Common myeloid progenitor, CD34-positive (primary cell): ENCODE data around the gene FIP1L1.

Experiments
- CTCF ChIA-PET: fragments of 350-600 bp; sonication (Branson Sonifier 250); formaldehyde crosslinking; loops from one replicate; lab custom pipeline; 2021; ENCODE audit warnings: antibody characterized with exemption; lab: Charles Lee
- POLR2A ChIA-PET: fragments of 350-600 bp; sonication (Branson Sonifier 250); formaldehyde crosslinking; loops from one replicate; lab custom pipeline; 2021; ENCODE audit warnings: antibody characterized with exemption; lab: Charles Lee
- DNase-seq, 3 donors: peaks; one replicate each; pipeline versions ENCODE4 v3.0.0 to v3.0.0-alpha.2; 2013
- H3K27ac ChIP-seq, 2 experiments: 1 replicate in 1 of 2; 2 replicates in 1 of 2; pipeline ENCODE4 v1.7.0; 2013; ENCODE audit warnings: inconsistent platforms in 2 of 2, low read length in 2 of 2, mild to moderate bottlenecking in 2 of 2, low read depth in 1 of 2, moderate library complexity in 1 of 2; ENCODE audit not compliant: severe bottlenecking in 2 of 2, insufficient read depth in 1 of 2, poor library complexity in 1 of 2
- H3K27me3 ChIP-seq, 5 experiments: replicated peaks in 2 of 5; 1 replicate in 3 of 5; 2 replicates in 2 of 5; pipeline versions ENCODE4 v1.6.1 to v1.7.0; 2013; ENCODE audit warnings: low read length in 4 of 5, mild to moderate bottlenecking in 2 of 5, moderate library complexity in 2 of 5, inconsistent platforms in 1 of 5; ENCODE audit not compliant: insufficient read depth in 5 of 5, control insufficient read depth in 4 of 5
- H3K36me3 ChIP-seq, 4 experiments: 1 replicate in 2 of 4; 2 replicates in 2 of 4; pipeline versions ENCODE4 v1.6.1 to v1.7.0; 2013; ENCODE audit warnings: low read length in 3 of 4, control low read depth in 1 of 4, mild to moderate bottlenecking in 1 of 4; ENCODE audit not compliant: control insufficient read depth in 4 of 4, insufficient read depth in 4 of 4
- H3K4me1 ChIP-seq, 4 experiments: 1 replicate in 3 of 4; 2 replicates in 1 of 4; pipeline versions ENCODE4 v1.6.1 to v1.7.1; 2013; ENCODE audit warnings: low read length in 3 of 4, mild to moderate bottlenecking in 3 of 4, control low read depth in 1 of 4, inconsistent platforms in 1 of 4, moderate library complexity in 1 of 4; ENCODE audit not compliant: control insufficient read depth in 4 of 4, insufficient read depth in 4 of 4; ENCODE audit errors: control extremely low read depth in 1 of 4
- H3K4me3 ChIP-seq, 7 experiments: 1 replicate in 4 of 7; 2 replicates in 3 of 7; pipeline versions ENCODE4 v1.5.1 to v1.7.0; 2013; ENCODE audit warnings: mild to moderate bottlenecking in 7 of 7, low read length in 6 of 7, moderate library complexity in 6 of 7, inconsistent platforms in 2 of 7, low read depth in 2 of 7, control low read depth in 1 of 7; ENCODE audit not compliant: insufficient read depth in 4 of 7, control insufficient read depth in 1 of 7; ENCODE audit errors: extremely low read depth in 1 of 7
- H3K9me3 ChIP-seq, 5 experiments: 1 replicate in 4 of 5; 2 replicates in 1 of 5; pipeline versions ENCODE4 v1.6.1 to v1.7.1; 2013; ENCODE audit warnings: low read length in 4 of 5, mild to moderate bottlenecking in 2 of 5, inconsistent platforms in 1 of 5, low read depth in 1 of 5, moderate library complexity in 1 of 5; ENCODE audit not compliant: control insufficient read depth in 4 of 5, insufficient read depth in 2 of 5; ENCODE audit errors: control extremely low read depth in 1 of 5
- WGBS: methylation state at CpG from one replicate; pipeline ENCODE4 v1.1.5; 2013; ENCODE audit not compliant: insufficient coverage; 5-methylcytosine and 5-hydroxymethylcytosine counted together

Gene FIP1L1

GRCh38 chr4:53365486-53366300, 11.7 kb upstream of the FIP1L1 start, which contains the start of gene SCFD2:
SCFD2 (minus strand) TSS chr4:53366061.
- DNase-seq: peak; percentile 99
- peak within 1 kb of the TSS; percentile 67 to 89 for H3K27ac ChIP-seq
- ChIA-PET POLR2A (interaction anchor here (0.5 to 1.5 kb wide), 3 partner anchors 12 to 353 kb away, joined by 3 to 5 read pairs (median 3); partner anchors contain the start of gene FIP1L1), CTCF (interaction anchor here (1.4 to 1.7 kb wide), 3 partner anchors 10 to 14 kb away, joined by 3 to 7 read pairs (median 5); partner anchors contain the start of gene FIP1L1)
- WGBS: under 1% methylated on average over 44 of the region's 51 CpGs
- peaks cover 18 to 34% (median 26%) of the 10 kb centered on the region in 4 experiments for H3K4me1 ChIP-seq
- H3K9me3 ChIP-seq: no peaks in the 10 kb centered on the region
- H3K4me3 ChIP-seq: peak within 1 kb of the TSS; percentile 66 to 100 (median 97)
- H3K27me3 ChIP-seq: no peaks in the 10 kb centered on the region
- no peaks in the 10 kb centered on the region for H3K36me3 ChIP-seq

GRCh38 chr4:53366301-53366716, 11.1 kb upstream of the FIP1L1 start:
- peak overlapping the region; percentile 66 to 100 (median 97) for H3K4me3 ChIP-seq
- WGBS: 12% methylated on average over 5 of the region's 8 CpGs
- H3K36me3 ChIP-seq: no peaks in the 10 kb centered on the region
- POLR2A ChIA-PET: interaction anchor here (0.5 to 1.5 kb wide), 3 partner anchors 12 to 353 kb away, joined by 3 to 5 read pairs (median 3); partner anchors contain the start of gene FIP1L1
- H3K27me3 ChIP-seq: no peaks in the 10 kb centered on the region
- no peak for DNase-seq
- no peaks in the 10 kb centered on the region for H3K9me3 ChIP-seq
- H3K27ac ChIP-seq: peak overlapping the region; percentile 67 to 89
- CTCF ChIA-PET: interaction anchor here (1.6 to 1.7 kb wide), 2 partner anchors 11 to 14 kb away, joined by 5 to 7 read pairs; partner anchors contain the start of gene FIP1L1
- H3K4me1 ChIP-seq: peaks cover 18 to 34% (median 26%) of the 10 kb centered on the region in 4 experiments

DNA sequence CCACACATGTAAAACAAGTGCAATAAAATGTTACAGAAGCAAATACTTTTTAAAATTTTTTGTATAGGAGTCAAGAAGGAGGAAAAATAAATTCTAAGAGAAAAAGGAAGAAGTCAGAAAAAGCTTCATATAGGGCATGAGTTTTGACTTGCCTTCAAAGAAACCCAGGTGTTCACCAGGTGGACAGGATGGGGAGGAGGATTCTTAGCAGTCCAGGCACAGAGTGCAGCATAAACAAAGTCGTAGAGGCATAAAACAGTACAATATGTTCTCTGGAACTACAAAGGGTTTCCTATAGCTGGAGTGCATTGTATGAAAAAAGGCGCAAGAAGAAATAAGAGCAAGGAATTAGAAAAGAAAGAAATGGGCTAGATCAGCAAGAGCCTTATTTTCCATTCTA, 9.7 kb upstream of the FIP1L1 start:
- H3K27ac ChIP-seq: no peak overlapping the region
- no peaks in the 10 kb centered on the region for H3K36me3 ChIP-seq
- ChIA-PET CTCF (interaction anchor here (1.7 kb wide), 1 partner anchor 9 kb away, joined by 7 read pairs; the partner anchor contains the start of gene FIP1L1), POLR2A (no interaction called here)
- WGBS: 100% methylated on average over 2 of the region's 2 CpGs
- no peak overlapping the region for H3K4me3 ChIP-seq
- H3K4me1 ChIP-seq: peaks cover 18 to 30% (median 26%) of the 10 kb centered on the region in 4 experiments
- H3K9me3 ChIP-seq: no peaks in the 10 kb centered on the region
- no peaks in the 10 kb centered on the region for H3K27me3 ChIP-seq
- no peak for DNase-seq

DNA sequence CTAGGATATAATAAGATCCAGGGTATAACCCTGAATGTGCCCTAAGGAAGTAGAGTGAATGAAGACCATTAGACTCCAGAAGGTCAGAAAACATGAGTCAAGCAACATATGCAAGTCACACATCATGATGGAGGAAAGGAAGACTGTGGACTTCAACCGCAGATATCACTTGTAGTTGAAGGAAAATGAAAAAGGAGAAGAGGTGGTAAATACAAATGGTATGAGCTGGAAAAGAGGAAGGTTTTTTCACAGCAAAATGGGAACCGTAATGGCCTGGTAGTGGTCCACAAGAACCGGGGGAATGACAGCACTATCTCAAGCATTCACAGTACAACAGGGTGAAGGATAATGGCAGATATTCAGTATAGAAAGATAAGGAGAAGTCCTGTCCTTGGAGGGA, 6.4 kb upstream of the FIP1L1 start:
- WGBS: 90% methylated on average over 3 of the region's 3 CpGs
- no peak overlapping the region for H3K27ac ChIP-seq
- CTCF ChIA-PET: no interaction called here

GRCh38 chr4:53371843-53372521, 5.5 kb upstream of the FIP1L1 start:
- no peaks in the 10 kb centered on the region for H3K36me3 ChIP-seq
- no peaks in the 10 kb centered on the region for H3K9me3 ChIP-seq
- no peak overlapping the region for H3K27ac ChIP-seq
- ChIA-PET POLR2A (no interaction called here), CTCF (interaction anchor here (1.1 kb wide), 1 partner anchor 10 kb away, joined by 3 read pairs; no protein-coding TSS in a partner anchor)
- WGBS: 98% methylated on average over 4 of the region's 4 CpGs
- no peak for DNase-seq
- peaks cover 2 to 7% (median 5%) of the 10 kb centered on the region in 4 experiments for H3K4me1 ChIP-seq
- H3K4me3 ChIP-seq: no peak overlapping the region
- no peaks in the 10 kb centered on the region for H3K27me3 ChIP-seq

More for the DNA sequence above, 6.4 kb upstream of the FIP1L1 start:
- peaks cover 7 to 9% (median 8%) of the 10 kb centered on the region in 4 experiments for H3K4me1 ChIP-seq
- H3K9me3 ChIP-seq: no peaks in the 10 kb centered on the region
- POLR2A ChIA-PET: no interaction called here
- DNase-seq: no peak
- no peak overlapping the region for H3K4me3 ChIP-seq
- no peaks in the 10 kb centered on the region for H3K36me3 ChIP-seq
- H3K27me3 ChIP-seq: no peaks in the 10 kb centered on the region

DNA sequence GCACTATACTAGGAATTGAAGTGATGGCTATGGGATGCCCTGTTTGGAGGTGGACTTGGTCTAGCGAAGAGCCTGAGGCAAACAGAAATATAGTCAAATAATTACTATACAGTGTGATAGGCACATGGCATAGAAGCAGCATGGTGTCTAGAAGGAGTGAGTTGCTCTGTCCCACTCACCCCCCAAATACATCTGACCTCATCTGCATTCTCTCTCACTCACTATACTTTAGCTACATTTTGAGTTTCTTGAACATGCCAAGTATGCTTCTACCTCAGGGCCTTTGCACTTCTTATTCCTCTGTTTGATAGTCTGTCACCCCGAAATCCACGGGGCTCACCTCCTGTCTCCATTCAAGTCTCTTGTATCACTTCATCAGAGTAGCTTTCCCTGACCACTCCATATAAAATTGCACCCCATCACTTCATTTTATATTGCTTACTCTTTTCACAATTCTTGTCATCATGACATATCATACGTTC, 2.6 kb upstream of the FIP1L1 start:
- Histone ChIP-seq H3K9me3 (no peaks in the 10 kb centered on the region), H3K4me3 (no peak overlapping the region), H3K27ac (no peak overlapping the region), H3K4me1 (peaks cover 12 to 21% (median 18%) of the 10 kb centered on the region in 4 experiments), H3K27me3 (no peaks in the 10 kb centered on the region), H3K36me3 (peaks cover 0 to 2% (median 0%) of the 10 kb centered on the region in 4 experiments)
- ChIA-PET CTCF (interaction anchor here (0.9 kb wide), 1 partner anchor 858 kb away, joined by 3 read pairs; no protein-coding TSS in a partner anchor), POLR2A (interaction anchor here (0.7 kb wide), 1 partner anchor 20 kb away, joined by 3 read pairs; no protein-coding TSS in a partner anchor)
- DNase-seq: no peak
- WGBS: 100% methylated on average over 2 of the region's 4 CpGs
